Measurements from ENCODE around the gene EP400.

GRCh38 chr12:132061641-132062430, 112.1 kb downstream of the EP400 start:
- TF ChIP-seq GABPA (tag; conservative IDR thresholded peaks at IDR 0.05; ENCODE audit: low read depth) (no peak), TEAD4 (IDR thresholded peaks at IDR 0.05; ENCODE audit: low read length) (no peak), TEAD4 (CRISPR knock-in tag; IDR thresholded peaks at IDR 0.05; ENCODE audit: borderline replicate concordance) (no peak), CTCF (IDR thresholded peaks at IDR 0.05 in 2 of 3, conservative IDR thresholded peaks at IDR 0.05 in 1 of 3; ENCODE audit: insufficient read depth in 2 of 3, low read depth in 1 of 3, low read length in 3 of 3) (no peak)
